Measurements from ENCODE around the gene OSCAR.

OSCAR gene

GRCh38 chr19:54128441-54128725, 27.8 kb upstream of the OSCAR start:
- no peak for DNase-seq
- no peaks in the 10 kb centered on the region for H3K9me3 Mint-ChIP-seq
- no peaks in the 10 kb centered on the region for H3K4me1 Mint-ChIP-seq
- H3K27me3 Mint-ChIP-seq (ENCODE audit: low read depth, poor library complexity), result no peaks in the 10 kb centered on the region
- H3K27ac Mint-ChIP-seq, result no peak overlapping the region
- no peak overlapping the region for H3K4me3 Mint-ChIP-seq
- H3K36me3 Mint-ChIP-seq (ENCODE audit: low read depth), result peaks cover 17% of the 10 kb centered on the region
- TF ChIP-seq, protein P1, sequence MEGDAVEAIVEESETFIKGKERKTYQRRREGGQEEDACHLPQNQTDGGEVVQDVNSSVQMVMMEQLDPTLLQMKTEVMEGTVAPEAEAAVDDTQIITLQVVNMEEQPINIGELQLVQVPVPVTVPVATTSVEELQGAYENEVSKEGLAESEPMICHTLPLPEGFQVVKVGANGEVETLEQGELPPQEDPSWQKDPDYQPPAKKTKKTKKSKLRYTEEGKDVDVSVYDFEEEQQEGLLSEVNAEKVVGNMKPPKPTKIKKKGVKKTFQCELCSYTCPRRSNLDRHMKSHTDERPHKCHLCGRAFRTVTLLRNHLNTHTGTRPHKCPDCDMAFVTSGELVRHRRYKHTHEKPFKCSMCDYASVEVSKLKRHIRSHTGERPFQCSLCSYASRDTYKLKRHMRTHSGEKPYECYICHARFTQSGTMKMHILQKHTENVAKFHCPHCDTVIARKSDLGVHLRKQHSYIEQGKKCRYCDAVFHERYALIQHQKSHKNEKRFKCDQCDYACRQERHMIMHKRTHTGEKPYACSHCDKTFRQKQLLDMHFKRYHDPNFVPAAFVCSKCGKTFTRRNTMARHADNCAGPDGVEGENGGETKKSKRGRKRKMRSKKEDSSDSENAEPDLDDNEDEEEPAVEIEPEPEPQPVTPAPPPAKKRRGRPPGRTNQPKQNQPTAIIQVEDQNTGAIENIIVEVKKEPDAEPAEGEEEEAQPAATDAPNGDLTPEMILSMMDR (IDR thresholded peaks at IDR 0.05), result no peak

DNA sequence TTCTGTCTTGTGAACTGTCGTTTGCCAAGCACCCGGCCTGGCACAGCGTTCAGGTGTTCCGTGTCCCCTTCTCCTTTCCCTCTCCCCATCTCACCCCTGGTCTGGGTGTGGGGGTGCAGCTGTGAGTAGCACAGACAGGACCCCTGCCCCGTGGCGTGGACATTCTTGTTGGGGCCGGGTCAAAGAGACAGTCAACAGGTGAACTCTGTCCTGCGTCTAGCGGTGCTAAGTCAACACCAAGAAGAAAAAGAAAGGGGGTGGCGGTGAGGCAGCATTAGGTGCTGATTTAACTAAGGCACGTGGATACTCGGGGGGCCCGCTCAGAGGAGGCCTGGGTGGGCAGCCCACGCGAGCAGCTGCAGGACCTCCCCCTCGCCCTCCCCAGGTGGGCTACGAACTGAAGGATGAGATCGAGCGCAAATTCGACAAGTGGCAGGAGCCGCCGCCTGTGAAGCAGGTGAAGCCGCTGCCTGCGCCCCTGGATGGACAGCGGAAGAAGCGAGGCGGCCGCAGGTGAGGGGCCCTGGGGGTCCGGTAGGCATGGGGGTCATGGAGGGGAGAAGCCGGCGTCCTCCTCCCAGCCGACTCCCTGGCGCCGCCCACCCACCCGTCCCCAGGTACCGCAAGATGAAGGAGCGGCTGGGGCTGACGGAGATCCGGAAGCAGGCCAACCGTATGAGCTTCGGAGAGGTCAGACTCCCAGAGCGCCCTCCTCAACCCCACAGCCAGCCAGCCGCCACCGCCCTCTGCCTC, 27.3 kb upstream of the OSCAR start:
- no peak for DNase-seq
- no peaks in the 10 kb centered on the region for H3K27me3 Mint-ChIP-seq (ENCODE audit: low read depth, poor library complexity)
- no peak overlapping the region for H3K4me3 Mint-ChIP-seq
- no peak overlapping the region for H3K27ac Mint-ChIP-seq
- no peaks in the 10 kb centered on the region for H3K9me3 Mint-ChIP-seq
- H3K4me1 Mint-ChIP-seq, result no peaks in the 10 kb centered on the region
- TF ChIP-seq, protein P1 (IDR thresholded peaks at IDR 0.05), result no peak
- peaks cover 22% of the 10 kb centered on the region for H3K36me3 Mint-ChIP-seq (ENCODE audit: low read depth)

GRCh38 chr19:54125713-54126112, 25.1 kb upstream of the OSCAR start:
- Mint-ChIP-seq H3K36me3 (ENCODE audit: low read depth) (peaks cover 36% of the 10 kb centered on the region), H3K27me3 (ENCODE audit: low read depth, poor library complexity) (no peaks in the 10 kb centered on the region), H3K4me3 (no peak overlapping the region), H3K4me1 (no peaks in the 10 kb centered on the region), H3K27ac (no peak overlapping the region), H3K9me3 (no peaks in the 10 kb centered on the region)
- no peak for DNase-seq
- TF ChIP-seq, protein P1 (IDR thresholded peaks at IDR 0.05), result no peak

DNA sequence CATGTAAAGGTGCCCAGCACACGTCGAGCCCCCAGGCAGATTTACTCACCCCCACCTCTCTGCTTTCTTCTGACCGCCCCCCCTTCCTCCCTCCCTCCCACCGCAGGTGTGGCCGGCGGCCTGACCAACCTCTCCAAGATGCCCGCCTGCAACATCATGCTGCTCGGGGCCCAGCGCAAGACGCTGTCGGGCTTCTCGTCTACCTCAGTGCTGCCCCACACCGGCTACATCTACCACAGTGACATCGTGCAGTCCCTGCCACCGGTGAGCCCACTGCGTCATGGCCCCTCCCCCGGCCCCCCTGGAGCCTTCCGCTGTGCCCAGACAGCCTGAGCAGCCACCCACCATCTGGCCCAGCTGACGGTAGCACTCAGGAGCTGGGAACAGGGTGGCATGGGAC, 23.8 kb upstream of the OSCAR start:
- TF ChIP-seq, protein P1 (IDR thresholded peaks at IDR 0.05), result no peak
- Mint-ChIP-seq H3K27ac (no peak overlapping the region), H3K9me3 (no peaks in the 10 kb centered on the region), H3K36me3 (ENCODE audit: low read depth) (peaks cover 43% of the 10 kb centered on the region), H3K4me3 (no peak overlapping the region), H3K27me3 (ENCODE audit: low read depth, poor library complexity) (no peaks in the 10 kb centered on the region), H3K4me1 (no peaks in the 10 kb centered on the region)
- DNase-seq, result no peak

DNA sequence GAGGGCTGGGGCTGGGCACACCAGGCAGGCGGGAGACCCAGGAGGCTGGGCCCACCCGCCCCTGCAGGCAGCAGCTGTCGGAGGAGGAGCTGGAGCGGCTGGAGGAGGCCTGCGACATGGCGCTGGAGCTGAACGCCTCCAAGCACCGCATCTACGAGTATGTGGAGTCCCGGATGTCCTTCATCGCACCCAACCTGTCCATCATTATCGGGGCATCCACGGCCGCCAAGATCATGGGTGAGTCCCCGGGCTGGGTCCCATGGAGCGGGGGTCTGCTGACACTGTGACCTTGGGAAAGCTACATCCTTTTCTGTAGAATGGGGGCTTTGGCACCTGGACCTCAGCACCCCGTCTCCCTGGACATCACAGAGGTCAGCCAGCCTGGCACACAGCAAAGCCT, 23.1 kb upstream of the OSCAR start:
- Mint-ChIP-seq H3K36me3 (ENCODE audit: low read depth) (peaks cover 45% of the 10 kb centered on the region), H3K4me1 (no peaks in the 10 kb centered on the region), H3K4me3 (no peak overlapping the region), H3K9me3 (no peaks in the 10 kb centered on the region), H3K27ac (no peak overlapping the region), H3K27me3 (ENCODE audit: low read depth, poor library complexity) (no peaks in the 10 kb centered on the region)
- TF ChIP-seq, protein P1 (IDR thresholded peaks at IDR 0.05), result no peak
- no peak for DNase-seq

DNA sequence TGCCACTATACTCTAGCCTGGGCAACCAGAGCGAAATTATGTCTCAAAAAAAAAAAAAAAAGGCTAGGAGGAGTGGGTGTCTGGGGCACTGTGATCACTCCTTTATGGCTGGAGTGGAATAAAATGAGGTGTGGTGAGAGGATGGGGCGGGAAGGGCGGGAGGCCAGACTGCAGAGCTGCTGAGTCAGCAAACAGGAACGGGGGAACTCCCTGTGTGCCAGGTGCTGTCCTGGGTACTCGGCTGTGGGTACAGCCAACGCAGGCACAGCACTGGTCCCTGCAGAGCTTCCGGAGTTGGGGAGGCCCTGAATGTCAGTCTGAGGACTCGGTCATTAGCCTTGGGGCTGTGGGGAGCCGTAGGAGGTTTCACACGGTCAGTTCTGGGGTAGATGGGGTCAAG, 20.7 kb upstream of the OSCAR start:
- TF ChIP-seq, protein P1 (IDR thresholded peaks at IDR 0.05), result no peak
- H3K27ac Mint-ChIP-seq, result no peak overlapping the region
- H3K4me3 Mint-ChIP-seq, result no peak overlapping the region
- H3K36me3 Mint-ChIP-seq (ENCODE audit: low read depth), result peaks cover 46% of the 10 kb centered on the region
- no peaks in the 10 kb centered on the region for H3K9me3 Mint-ChIP-seq
- H3K27me3 Mint-ChIP-seq (ENCODE audit: low read depth, poor library complexity), result peaks cover 3% of the 10 kb centered on the region
- H3K4me1 Mint-ChIP-seq, result peaks cover 11% of the 10 kb centered on the region
- no peak for DNase-seq
